D721Med (cell line): ENCODE measurements around the gene ACBD6.

ENCODE experiments used
- DNase-seq: peaks from one replicate; pipeline ENCODE4 v3.0.0; 2011; ENCODE audit warnings: low spot score; ENCODE audit not compliant: insufficient read length
- FAIRE-seq: peaks from 2 replicates; lab custom pipeline; 2011; peaks lifted over from hg19 to GRCh38; lab: Jason Lieb, UNC
- TF ChIP-seq, protein P1 (sequence below): IDR thresholded peaks from 2 replicates; pipeline ENCODE4 v1.5.1; 2012; ENCODE audit warnings: mild to moderate bottlenecking, control low read depth; ENCODE audit not compliant: insufficient read depth; ENCODE audit errors: missing control alignments

The ACBD6 gene

DNA sequence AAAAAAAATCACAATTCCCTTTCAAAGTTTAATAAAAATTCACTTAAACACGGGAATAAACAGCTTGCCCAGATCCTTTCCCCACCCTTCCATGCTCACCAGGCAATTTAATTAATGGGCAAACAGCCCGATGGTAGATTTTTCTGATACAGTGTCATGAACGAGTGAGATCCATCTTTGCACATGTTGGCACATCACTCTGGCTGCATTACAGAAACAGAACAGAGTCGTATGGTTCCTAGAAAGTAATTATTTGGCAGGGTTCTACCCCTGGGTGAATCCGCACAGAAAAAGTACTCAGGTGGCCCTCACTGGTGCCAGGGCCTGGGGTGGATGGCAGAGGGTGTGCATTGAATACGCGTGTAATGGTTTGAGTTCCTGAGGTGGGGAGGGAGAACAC is 31.8 kb upstream of the ACBD6 start:
- FAIRE-seq (no peak), DNase-seq (no peak)
- TF ChIP-seq, protein P1, sequence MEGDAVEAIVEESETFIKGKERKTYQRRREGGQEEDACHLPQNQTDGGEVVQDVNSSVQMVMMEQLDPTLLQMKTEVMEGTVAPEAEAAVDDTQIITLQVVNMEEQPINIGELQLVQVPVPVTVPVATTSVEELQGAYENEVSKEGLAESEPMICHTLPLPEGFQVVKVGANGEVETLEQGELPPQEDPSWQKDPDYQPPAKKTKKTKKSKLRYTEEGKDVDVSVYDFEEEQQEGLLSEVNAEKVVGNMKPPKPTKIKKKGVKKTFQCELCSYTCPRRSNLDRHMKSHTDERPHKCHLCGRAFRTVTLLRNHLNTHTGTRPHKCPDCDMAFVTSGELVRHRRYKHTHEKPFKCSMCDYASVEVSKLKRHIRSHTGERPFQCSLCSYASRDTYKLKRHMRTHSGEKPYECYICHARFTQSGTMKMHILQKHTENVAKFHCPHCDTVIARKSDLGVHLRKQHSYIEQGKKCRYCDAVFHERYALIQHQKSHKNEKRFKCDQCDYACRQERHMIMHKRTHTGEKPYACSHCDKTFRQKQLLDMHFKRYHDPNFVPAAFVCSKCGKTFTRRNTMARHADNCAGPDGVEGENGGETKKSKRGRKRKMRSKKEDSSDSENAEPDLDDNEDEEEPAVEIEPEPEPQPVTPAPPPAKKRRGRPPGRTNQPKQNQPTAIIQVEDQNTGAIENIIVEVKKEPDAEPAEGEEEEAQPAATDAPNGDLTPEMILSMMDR = no peak

DNA sequence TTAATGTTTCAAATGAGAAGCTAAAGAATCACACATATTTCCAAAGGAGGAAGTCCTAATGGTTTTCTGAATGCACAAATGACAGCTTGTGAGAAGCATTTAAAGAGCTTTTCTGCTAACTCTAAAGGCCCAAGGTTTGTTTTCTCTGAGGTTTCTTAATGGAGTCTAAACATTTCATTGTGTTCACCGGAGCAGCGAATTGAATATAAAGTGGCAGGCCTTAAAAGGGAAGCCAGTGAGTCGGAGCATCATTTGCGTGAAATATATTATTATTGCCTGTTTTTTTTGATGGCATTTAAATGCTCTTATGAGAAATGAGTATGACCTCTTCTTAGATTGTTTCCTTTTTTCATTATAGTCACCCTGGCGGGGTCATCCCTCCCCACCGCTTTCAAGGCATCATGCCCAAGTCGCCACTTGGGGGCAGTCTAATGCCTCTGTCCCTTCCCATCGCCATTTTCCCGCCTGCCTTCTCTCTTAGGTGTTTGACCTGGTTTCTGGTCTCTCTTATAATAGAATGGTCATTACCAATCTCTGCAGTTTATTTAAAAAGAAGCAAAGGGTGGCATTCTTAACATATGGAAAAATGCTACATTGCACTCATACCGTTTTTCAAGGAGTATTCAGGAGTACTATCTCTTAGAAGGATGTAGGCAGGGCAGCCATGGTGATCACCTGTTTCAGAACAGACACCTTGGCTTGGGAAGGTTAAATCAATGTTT is 31.1 kb upstream of the ACBD6 start:
- TF ChIP-seq, protein P1 = peak; percentile 95
- peak; percentile 60 for DNase-seq

DNA sequence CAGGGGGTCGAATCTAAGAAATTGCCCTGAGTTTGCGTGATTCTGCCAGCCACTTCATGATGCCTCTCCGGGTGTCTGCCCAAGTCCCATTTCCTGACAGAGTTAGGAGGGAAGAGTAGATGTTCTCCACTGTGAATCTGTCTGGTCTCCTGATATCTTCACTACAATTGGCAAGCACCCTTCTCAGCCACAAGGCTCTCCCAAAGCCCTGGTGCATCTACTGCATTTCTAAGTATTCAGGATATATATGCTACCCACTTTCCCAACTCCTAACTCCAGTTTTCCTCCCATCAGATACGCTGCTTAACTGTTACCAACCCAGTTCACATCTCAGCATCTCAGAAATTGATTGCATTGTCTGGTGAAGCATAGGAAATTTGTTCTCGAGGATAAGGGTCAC is 30.5 kb upstream of the ACBD6 start:
- DNase-seq = no peak
- no peak for FAIRE-seq
- TF ChIP-seq, protein P1 = no peak

More for the DNA sequence above, 31.1 kb upstream of the ACBD6 start:
- peak; percentile 70 for FAIRE-seq

DNA sequence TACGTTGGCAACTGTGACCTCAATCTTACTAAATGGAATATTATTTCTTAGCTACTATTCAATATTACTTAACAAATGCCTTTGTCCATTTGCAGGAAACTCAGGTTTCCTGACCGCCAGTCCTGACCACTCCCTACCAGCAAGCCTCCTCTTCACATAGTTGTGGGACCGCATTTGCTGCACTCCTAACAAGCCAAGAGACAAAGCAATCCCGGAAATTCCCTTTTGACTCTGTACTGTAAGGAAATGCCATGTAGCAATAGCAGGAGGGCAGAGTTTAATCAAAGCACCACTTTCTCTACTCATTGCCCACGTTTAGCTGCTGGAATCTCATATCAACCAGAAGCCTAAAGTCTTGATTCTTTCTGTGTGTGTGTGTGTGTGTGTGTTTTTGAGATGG is 28.1 kb upstream of the ACBD6 start:
- DNase-seq (no peak), FAIRE-seq (no peak)
- TF ChIP-seq, protein P1 = no peak

DNA sequence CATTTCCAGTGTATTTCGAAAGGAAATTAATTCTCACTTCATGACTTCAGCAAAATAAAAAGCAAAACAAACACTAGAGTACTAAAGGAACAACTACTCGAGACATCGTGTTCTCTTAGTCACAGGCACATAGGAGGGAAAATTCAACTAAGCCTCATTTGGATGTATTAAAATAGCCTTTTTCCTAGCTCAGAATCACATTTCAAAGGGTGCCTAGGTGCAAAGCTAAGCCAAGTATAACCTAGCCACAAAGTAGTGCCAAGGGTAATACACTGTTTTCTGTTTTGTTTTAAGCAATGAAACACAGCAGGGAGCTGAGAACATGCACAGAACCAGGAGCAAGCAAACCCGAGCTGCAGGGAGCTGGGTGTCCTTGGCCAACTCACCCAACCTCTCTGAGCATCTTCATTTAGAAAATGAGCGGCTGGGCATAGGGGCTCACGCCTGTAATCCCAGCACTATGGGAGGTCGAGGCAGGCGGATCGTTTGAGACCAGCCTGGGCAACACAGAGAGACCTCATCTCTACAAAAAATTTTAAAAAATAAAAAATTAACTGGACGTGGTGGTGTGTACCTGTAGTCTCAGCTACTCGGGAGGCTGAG is 26.6 kb upstream of the ACBD6 start:
- no peak for DNase-seq
- TF ChIP-seq, protein P1 = no peak
- no peak for FAIRE-seq

DNA sequence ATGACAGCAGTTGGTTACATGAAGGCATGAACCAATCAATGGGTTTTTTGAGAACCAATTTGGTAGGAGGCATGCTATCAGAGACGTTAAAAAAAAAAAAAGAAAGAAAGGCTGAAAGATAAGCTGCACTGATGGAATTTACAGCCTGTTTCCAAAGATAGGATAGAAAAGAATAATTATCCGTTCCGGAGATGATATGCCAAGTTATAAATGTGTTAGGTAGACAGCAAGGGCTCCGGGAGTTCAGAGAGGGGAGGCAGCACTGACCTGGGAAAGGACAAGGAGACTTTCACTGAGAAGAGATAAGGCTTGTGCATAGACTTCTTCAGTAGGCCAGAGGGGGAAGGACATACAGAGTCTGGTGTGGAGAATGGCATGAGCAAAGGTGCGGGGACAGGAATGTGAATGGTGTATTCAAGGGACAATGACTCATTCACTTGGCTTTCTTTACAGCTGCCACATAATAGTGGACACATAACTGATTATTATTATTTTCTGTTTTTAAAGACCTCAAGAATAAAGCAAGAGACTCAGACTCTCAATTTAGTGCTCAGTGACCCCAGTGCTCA is 24.8 kb upstream of the ACBD6 start:
- TF ChIP-seq, protein P1 = no peak
- DNase-seq (no peak), FAIRE-seq (no peak)

DNA sequence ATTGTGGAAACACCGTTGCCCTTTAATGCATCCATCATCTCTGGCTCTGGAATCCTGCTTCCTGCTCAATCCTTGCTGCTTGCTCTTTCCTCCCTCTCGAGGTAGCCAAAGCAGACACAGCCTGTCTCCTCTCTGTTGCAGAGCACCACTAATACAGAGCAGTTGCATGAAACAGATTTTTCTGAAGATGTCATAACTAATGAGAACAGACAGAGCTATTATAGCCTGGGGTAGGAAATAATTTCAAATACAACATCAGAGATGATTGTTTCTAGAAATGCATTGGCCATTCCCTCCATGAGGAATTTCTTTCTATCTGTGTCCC is 23.3 kb upstream of the ACBD6 start:
- TF ChIP-seq, protein P1 = no peak
- DNase-seq (no peak), FAIRE-seq (no peak)
